AG20443 (cell line): ENCODE measurements around the gene ATP5MC2.
"Not testable (repeated sequence)": the region's sequence is repeated elsewhere in the genome, so short reads cannot be mapped to it uniquely, and the experiment has no call there.

Experiments used
- DNase-seq: peaks from one replicate; pipeline ENCODE4 v3.0.0; 2012; ENCODE audit warnings: low spot score, mixed read lengths

ATP5MC2 gene

GRCh38 chr12:53646300-53646699, 29.6 kb downstream of the ATP5MC2 start:
- DNase-seq, result not testable (repeated sequence)

GRCh38 chr12:53645165-53645564, 30.7 kb downstream of the ATP5MC2 start:
- DNase-seq, result no peak

DNA sequence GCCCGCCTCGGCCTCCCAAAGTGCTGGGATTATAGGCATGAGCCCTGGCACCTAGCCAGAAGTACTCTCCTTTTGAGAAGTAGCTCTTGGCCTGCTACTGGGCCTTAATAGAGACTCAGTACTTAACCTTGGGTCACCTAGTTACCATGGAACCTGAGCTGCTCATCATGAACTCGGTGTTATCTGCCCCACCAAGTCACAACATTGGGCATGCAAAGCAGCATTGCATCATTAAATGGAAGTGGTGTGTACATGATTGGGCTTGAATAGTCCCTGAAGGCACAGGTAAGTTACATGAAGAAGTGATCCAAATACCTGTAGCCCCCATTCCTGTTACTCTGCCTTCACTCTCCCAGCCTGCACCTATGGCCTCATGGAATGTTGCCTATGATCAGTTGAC, 31.8 kb downstream of the ATP5MC2 start:
- DNase-seq, result no peak

DNA sequence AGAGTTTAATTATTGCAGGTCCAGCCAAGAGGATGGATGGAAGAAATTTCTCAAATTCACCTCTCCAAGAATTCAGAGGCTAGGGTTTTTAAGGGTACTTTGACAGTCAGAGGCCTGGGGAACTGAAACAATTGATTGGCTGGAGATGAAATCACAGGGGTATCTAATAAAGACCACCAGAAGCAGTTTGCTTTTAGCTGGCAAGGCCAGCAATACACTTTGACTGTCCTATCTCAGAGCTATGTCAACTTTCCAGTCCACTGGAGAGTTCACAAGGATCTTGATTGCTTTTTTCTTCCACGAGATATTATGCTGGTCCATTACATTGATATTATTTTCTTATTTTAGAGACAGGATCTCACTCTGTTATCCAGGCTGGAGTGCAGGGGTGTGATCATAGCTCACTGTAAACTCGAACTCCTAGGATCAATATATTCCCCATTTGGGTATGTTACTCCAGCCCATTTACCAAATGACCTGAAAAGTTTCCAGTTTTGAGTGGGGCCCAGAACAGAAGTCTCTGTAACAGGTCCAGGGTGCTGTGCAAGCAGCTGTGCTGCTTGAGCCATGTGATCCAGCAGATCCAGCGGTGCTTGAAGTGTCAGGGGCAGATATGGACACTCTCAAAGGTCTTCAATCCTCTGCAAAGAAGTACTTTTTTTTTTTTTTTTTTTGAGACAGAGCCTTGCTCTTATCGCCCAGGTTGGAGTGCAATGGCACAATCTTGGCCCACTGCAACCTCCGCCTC, 32.5 kb downstream of the ATP5MC2 start:
- no peak for DNase-seq

GRCh38 chr12:53638057-53638456, 37.8 kb downstream of the ATP5MC2 start:
- DNase-seq, result no peak

DNA sequence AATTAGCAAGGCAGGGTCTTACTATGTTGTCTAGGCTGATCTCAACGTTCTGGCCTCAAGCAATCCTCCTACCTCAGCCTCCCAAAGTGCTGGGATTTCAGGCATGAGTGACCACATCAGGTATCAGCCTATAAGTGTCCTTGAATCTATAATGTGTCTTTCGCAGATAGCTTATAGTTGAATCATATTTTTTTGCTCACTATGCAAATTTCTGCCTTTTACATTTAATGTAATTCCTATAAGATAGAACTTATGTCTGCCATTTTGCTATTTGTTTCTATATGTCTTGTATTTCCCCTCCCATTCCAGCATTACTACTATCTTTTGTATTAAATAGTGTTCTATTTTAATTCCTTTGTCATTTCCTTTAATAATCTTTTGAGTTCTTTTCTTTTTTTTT, 39.2 kb downstream of the ATP5MC2 start:
- no peak for DNase-seq

DNA sequence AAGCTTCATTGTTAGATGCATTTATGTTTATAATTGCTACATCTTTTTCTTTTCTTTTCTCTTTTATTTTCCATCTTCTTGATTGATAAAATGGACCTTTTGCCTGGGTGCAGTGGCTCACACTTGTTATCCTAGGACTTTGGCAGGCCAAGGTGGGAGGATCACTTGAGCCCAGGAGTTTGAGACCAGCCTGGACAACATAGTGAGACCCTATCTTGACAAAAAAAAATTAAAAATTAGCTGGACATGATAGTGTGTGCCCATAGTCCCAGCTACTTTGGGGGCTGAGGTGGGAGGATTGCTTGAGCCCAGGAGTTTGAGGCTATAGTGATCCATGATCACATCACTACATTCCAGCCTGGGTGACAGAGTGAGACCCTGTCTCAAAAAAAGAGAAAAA, 40.2 kb downstream of the ATP5MC2 start:
- DNase-seq, result not testable (repeated sequence)

GRCh38 chr12:53631721-53632120, 44.2 kb downstream of the ATP5MC2 start:
- DNase-seq, result no peak

- DNase-seq, result no peak
Measured at GRCh38 chr12:53627919-53628318, 48.0 kb downstream of the ATP5MC2 start.

GRCh38 chr12:53626702-53627169, 49.1 kb downstream of the ATP5MC2 start:
- no peak for DNase-seq

DNA sequence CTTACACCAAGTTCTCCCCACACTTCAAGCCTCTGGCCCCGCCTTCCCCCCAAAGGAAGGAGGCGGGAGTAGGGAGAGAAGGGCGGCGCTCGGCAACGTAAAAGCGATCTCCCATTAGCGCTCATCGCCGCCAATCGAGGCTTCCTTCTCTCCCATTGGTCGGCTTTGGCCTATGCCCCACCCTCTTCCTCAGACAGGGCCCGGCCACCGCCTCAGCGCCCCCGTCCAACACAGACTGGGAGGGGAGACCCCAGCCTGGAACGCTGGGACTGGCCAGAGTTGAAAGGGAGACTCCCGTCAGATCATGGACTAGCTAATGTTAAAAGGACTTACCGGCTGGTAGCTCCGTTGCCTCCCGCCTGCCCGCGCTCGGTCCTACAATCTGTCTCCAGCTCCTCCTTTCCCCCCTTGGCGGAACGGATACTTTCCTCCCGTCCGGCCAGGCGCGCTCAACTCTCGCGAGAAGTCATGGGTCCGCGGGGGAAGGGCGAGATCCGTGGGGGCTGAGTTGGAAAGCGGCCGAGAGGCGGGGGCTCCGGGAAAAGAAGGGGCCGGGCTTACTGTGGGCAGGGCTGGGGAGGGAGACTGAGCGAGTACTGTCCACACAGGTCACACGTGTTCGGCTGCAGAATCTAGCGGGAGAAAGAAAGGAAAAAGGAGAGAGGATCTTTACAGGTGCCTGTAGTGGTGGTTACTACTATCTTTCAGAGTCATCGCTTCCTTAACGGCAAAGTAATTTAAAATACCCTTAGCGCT, 49.8 kb downstream of the ATP5MC2 start, which contains the start of gene ATF7:
Gene ATF7, minus strand, starts transcription at position 437 of the 756 bp plus-strand sequence. CDS start 25,382 bp downstream, outside the sequence.
- DNase-seq, result peak; percentile 98

- DNase-seq, result no peak
Measured at GRCh38 chr12:53625373-53625945, 50.4 kb downstream of the ATP5MC2 start.

DNA sequence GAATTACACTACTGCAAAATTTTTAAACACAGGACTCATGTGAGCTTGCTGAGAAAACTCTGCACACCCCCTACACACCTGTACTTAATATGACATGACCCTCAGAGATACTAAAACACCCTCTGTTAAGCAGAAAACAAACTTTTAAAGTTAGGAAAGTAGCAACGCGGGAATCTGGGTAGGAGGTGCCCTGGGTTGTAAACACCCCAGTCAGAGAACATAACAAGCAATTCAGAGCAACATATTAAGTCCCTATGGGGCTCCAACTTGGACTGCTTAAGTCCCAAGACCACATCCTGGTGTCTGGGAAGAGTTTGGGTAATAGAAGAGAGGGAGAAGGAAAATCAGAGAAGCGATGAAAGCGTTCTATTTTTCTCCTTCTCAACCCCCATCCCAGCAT, 50.9 kb downstream of the ATP5MC2 start:
- no peak for DNase-seq

DNA sequence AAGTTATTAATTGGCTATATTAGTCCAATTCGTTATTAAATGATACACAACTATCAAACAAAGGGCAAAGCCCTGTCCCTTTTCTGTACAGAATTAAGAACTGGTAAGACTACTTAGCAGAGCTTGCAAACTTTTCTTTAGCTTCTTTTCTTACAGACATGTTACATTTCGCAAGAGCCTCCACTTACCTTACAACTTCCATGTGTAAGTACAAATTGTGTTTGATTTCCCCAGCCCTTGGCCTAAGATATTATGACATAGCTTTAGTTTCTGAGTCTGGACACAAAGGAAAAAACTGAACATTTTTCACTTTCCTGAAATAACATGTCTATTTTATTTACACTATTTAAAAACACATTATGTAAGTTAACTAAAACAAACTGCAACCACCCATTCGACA, 51.4 kb downstream of the ATP5MC2 start:
- no peak for DNase-seq

DNA sequence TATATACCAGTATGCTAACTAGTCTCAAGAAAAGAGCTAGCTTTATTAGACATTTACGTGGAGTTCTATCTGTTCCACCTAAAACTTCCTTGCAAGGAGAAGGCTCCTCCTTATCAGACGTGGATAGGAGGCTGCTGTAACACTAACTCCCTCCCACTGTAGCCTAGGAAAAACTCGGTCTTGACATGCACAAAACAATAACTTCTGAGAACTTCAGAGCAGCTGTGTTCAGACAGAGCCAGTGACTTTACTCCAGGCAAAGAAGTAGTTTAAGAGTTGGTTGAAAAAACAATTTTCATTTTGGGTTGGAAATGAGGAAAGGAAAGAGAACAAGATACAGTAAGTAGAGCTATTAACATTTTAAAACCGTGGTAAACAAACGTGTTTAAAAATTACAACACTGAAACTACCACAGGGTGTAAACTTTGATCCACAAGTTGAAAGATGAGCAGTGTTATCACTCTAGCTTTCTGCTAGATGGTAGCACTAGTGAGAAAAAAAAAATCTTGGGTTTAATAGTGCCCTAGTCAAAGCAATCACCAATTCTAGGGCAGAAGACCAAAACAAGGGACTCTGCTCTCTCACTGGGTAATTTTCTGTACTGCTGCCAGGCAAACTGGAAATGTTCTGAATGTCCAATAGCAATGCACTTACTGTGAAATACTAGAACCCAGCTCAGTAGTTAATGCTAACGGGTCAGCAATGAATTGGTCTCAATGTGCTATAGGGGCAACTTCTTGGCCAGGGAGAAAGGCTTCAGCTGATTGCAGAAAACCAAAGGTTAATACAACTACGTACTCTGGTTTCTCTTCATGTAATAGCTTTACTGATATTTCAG, 52.1 kb downstream of the ATP5MC2 start:
- peak; percentile 52 for DNase-seq

DNA sequence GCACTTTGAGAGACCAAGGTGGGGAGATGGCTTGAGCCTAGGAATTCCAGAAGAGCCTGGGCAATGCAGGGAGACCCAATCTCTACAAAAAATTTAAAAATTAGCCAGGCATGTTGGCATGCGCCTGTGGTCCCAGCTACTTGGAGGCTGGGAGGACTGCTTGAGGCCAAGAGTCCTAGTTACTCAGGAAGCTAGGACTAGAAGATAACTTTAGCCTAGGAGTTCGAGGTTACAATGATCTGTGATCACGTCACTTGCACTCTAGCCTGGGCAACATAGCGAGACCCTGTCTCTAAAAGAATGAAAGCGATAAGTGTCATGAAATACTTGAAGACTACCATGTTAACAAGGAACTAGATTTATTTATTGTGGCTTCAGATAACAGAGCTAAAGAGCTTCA, 53.2 kb downstream of the ATP5MC2 start:
- no peak for DNase-seq

- DNase-seq, result no peak
Measured at GRCh38 chr12:53618275-53618674, 57.6 kb downstream of the ATP5MC2 start.

GRCh38 chr12:53617700-53618099, 58.2 kb downstream of the ATP5MC2 start:
- no peak for DNase-seq

- no peak for DNase-seq
Measured at GRCh38 chr12:53616950-53617349, 58.9 kb downstream of the ATP5MC2 start.
